ENCODE measurements around the gene KDM2A. TPM values are rescaled to one million over a fixed set of nuclear protein-coding genes. Genes with fewer than 3 reads are reported as not detected.

KDM2A gene
- total RNA-seq, 1 donor from 2014 or later: 84.7 TPM

DNA sequence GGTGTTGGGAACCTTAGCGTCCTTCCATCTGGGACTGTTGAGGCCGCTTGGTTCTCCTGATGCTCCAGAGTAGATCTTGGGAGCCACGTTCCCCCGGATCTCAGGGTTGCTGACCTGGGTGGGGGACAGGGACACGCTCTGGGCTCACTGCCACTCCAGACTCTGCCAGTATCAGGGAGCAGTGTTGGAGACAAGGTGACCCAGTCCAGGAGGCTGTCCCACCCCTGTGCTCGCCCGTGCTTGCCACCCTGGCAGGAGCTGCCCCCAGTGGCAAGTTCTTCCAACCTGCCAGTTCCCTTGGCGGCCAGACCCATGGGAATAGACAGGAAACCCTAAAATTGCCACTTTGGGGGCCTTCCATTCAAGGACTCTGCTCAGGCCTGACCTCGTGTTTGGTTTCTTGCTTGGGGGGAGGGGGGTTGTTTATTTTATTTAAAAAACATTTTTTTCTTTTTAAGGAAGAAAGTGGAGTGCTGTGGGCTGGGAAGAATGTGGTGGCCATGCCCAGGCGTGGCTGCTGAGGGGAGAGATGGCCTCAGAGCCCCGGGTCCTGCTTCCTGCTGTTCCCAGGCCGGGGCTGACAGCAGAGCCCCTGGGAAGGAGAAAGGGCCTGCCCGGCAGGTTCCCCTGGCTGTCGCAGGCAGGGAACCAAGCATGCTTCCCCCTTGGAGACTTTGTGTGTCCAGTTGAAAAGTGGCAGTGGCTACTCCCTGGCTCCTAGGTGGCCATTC is 154.4 kb downstream of the KDM2A start:
- DNase-seq: no peak

DNA sequence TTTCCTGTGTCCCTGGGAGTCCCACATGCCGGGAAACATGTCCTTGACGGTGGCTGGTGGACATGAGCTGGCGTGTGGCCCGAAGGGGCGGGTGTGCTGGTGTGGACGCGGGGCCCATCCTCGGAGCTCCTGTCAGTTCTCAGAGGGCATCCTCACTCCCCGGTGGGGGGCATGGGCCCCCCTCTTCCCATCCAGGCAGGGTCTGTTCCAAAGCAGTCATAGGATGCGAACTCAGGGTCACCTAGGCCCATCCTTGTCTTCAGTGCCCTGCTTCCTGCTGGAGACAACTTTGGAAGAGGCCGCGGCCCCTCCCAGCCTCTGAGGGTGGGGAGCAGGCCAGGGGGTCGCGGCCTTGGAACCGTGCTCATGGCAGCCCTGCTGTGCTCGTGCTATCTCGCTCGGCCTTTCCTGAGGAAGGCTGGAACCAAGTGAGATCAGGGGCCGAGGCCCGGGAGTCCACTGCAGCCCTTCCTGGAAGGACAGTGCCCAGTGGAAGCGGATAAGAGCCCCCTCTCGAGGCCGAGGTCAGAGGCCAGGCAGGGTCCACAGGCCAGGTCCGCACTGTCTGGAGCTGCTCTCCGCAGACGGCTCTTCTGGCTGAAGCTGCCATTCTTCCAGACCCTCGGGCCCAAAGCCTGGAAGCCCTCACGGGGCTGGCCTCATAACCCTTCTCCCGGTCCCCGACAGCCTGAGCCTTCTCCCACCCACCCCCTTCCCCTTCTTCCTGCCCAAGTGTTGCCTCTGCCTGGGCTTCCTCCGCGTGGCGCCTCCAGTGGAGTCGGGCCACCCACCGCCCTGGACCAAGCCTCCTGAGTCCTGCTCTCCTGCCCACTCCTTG is 155.9 kb downstream of the KDM2A start:
- DNase-seq: no peak

DNA sequence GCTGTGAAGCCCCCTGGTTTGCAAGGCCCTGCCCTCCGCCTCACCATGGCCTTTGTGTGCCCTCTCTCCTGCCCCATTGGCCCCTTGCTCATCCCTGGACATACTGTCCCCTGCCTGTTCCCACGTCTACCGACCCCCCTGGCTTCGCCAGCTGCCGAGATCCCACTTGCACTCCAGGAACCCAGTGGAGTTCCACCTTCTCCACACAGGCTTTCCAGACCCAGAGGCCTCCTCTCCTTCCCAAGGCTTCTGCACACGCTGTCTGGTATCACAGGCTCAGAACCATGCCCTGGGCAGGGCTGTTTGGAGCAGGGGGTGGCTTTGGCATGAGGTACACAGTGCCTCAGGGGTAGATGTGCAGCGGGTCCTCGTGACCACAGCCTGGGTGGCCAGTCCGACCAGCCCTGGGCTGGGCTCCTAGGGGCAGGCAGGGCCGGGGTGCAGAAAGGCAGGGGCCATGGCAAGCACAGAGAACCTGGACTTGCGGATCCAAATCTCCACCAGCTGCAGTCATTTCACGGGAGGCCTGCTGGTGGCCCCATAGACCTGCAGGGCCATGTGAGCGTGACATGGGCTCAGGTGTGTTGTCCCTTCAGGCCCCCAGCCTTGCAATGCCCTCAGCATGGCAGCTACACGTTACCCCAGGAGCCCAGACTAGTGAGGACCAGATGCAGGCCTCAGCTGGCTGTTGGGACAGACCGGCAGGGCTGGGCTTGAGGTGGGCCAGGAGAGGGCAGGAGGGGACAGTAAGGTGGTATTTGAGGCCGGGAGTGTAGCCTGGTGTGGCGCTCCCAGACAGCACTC is 156.7 kb downstream of the KDM2A start:
- no peak for DNase-seq

DNA sequence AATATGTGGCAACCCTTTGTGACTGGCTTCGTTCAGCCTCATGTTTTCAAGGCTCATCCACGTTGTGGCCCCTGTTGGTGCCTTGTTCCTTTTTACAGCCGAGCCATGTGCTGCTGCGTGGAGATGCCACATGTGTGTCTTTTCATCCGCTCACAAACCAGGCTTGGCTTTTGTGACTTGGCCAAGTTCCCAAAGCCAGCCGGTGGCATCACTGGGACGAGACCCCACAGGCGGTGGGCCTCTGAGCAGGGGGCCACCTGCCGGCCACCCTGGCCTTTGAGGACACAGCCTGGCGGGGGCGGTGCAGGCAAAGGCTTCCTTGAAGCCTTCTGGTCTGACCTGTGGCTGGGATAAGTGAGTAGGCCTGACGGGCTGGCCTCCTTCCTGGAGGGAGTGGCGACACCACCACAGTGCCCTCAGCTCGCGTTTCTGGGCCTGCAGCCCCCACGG is 157.7 kb downstream of the KDM2A start:
- DNase-seq: peak; percentile 84

DNA sequence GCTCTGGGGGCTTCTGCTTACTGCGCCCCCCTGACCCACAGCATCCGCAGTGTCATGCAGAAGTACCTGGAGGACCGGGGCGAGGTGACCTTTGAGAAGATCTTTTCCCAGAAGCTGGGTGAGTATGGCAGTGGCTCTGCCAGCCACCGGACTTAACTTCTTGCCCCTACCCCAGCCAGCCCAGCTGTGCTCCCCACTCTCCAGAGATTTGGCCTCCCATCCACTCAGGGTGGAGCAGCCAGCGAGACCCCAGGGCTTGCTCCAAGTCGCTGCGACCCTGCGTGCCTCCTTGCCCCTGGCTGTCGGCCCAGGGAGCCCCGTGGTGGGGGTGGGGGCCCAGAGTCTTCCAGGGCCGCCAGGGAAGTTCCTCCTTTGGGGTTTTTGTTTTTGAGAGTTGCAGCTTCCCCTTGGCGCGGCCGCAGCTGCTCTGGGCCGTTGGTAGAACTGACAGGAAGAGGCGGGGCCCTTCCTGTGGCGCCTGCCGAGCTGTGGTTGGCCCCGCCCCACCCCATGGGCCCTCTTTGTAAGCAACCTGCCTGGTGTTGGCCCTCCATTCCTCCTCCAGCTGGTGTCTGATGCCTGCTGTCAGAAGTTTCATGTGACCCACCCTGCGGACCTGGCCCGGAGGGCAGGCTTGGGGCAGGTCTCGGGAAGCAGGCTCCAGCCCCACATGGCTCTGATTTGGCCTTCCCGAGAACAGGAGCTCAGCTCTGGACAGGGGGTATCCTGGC is 158.3 kb downstream of the KDM2A start:
- DNase-seq: peak; percentile 95

DNA sequence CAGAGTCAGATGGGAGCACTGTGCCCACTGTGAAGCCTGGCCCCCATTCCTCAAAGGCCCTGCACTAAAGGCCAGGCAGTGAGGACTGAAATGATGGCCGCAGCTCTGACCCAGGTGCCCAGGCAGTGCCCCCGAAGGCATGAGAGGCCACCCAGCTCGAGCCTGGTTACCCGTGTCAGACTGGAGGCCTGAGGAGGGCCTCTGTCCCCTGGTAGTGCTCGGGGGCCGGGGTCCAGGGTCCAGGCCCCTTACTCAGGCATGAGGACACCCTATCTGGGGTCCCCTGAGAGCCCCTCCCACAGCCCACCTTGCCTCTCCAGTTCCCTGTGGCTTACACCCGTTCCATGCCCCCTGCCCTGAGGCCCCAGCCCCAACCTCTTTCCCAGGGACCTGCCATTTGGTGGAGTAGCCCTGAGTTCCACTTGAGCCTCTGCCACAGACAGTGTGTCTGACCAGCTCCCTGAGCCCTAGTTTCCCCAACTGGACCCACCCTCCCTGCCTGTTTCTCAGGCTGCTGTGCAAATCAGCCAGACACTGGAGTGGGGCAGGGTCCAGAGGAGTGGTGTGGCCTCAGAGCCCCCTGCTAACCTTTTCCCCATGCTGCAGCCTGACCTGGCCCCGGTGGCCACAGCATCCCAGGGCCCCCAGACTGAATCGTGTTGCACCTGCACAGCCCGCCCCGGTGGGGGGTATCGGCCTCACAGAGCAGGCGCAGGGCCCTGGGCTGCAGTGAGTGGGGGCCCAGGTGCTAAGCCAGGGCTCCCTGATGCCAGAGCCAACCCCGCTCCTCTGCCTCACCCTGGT is 159.3 kb downstream of the KDM2A start:
- no peak for DNase-seq

DNA sequence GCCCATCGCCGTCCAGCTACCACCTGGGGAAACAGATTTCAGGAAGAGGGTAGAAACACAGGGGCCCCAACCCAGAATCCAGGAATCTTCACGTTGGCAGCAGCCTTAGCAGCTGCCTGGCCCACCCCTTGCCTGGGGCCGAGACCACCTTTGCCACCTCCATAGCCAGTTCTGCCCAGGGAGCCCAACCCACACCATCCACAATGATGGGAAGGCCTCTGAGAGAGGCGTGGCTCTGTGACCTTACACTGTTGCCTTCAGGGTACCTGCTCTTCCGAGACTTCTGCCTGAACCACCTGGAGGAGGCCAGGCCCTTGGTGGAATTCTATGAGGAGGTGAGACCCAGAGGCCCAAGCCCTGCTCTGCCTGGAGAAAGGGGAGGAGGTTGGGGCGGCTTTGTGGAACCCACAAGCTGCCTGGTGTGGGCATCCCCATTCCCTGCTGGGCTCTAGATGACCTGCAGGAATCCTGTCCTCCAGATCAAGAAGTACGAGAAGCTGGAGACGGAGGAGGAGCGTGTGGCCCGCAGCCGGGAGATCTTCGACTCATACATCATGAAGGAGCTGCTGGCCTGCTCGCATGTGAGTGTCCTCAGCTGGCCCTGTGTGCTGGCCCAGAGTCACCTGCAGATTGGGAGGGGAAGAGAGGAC is 160.0 kb downstream of the KDM2A start:
- DNase-seq: no peak

DNA sequence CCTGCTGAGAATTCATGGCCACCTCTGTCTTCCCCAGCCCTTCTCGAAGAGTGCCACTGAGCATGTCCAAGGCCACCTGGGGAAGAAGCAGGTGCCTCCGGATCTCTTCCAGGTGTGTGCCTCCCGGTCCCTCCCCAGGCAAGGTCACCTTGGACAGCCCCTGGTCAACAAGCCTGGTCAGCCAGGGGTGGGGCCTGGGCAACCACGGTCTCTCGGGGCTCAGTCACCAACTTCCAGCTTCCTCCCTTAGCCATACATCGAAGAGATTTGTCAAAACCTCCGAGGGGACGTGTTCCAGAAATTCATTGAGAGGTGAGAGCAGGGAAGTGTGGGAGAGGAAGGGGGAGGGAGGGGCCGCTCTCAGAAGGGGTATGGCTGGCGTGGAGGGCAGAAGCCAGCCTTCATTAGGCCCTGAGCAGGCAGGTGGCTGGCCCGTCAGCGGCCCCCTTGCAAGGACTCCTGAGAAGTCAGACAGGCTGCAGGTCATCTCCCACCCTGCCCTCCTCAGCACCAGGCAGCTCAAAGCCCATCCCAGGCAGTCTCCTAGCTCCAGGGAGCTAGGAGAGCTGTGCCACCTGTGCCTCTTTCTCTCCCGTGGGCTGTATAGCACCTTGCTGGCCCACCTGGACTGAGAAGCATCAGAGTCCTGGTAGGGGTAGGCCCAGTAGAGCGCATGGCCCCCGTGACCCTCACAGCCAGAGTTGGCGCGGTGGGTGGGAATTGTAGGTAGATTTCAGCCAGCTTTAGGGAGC is 160.7 kb downstream of the KDM2A start:
- DNase-seq: no peak

DNA sequence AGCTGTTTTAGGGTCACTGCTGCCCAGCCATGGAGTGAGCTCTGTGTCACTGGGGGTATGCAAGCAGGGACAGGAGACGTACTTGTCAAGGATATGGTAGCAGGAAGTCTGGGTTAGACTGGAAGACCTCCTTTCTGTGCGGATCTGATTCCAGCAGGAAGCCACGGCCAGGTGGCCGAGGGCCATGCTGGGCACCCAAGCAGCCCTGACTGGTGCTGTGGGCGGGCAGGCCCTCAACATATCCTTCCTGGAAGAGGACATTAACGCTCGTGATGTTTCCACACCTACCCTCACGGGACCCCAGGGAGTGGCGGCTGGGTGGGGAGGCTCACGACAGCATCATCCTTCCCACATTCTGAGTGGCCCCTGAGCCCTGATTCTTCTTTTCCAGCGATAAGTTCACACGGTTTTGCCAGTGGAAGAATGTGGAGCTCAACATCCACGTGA is 161.3 kb downstream of the KDM2A start:
- DNase-seq: no peak

DNA sequence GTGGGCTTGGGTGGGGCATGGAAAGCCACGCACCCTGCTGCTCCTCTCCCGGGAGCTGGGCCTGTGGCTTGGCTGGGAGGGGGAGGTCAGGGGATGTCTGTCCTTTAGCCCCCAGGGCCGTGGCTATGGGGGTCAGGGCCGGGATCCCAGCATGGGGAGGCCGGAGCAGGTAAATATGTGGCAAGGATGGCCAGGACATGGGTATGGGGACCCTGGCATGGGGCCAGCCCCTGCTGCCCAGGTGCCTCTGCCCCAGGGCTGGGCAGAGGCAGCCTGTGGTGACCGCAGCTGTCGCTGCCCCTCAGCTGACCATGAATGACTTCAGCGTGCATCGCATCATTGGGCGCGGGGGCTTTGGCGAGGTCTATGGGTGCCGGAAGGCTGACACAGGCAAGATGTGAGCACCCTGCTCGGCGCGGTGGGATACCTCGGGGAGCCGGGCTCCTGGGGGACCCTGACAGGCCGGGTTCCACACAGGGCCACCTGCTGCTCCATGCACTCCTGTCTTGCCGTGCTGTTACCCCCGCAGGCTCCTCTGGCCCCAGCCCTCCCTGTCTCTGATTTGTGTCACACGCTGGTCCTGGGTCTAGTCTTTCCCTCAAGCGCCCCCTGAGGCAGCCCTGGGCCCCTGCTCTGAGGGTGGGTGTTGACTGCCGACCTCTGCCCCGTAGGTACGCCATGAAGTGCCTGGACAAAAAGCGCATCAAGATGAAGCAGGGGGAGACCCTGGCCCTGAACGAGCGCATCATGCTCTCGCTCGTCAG is 161.9 kb downstream of the KDM2A start:
- no peak for DNase-seq

DNA sequence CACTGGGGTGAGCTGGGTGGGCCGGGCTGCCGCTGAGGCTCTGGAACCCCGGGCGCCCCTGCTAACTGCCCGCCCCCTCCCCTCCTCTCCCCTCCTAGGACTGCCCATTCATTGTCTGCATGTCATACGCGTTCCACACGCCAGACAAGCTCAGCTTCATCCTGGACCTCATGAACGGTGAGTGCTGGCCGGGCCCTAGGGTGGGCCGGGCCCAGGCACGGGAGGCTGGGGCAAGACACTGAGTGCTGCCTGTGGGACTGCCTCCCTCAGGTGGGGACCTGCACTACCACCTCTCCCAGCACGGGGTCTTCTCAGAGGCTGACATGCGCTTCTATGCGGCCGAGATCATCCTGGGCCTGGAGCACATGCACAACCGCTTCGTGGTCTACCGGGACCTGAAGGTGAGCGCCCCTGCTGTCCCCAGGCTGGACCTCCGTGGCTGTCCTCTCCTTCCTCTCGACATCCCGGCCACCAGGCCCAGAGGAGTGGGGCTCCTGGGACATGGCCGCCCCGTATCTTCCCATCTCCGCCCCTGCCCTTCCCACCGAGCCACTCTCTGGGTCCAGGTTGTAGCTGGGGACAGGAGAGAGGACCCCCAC is 162.6 kb downstream of the KDM2A start:
- DNase-seq: no peak

DNA sequence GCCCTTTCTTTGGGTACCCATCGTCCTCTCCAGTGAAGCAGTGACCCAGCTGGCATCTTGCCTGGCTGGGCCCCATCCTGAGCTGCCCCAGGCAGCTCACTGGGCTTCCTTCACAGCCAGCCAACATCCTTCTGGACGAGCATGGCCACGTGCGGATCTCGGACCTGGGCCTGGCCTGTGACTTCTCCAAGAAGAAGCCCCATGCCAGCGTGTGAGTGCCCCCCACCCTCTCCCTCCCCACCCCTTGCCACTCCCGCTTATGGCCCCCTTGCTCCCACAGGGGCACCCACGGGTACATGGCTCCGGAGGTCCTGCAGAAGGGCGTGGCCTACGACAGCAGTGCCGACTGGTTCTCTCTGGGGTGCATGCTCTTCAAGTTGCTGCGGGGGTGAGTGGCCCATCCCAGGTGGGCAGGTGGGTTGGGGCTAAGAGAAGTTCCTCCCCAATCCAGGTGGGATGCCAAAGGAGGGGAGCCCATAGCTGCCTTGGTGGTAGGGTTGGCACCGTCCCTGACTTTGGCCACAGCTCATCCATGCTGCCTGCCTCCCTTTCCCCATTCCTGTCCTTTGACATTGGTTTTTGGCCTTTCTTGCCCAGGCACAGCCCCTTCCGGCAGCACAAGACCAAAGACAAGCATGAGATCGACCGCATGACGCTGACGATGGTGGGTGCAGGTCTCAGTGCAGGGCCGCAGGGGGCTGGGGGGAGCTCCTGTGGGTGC is 163.3 kb downstream of the KDM2A start:
- no peak for DNase-seq

DNA sequence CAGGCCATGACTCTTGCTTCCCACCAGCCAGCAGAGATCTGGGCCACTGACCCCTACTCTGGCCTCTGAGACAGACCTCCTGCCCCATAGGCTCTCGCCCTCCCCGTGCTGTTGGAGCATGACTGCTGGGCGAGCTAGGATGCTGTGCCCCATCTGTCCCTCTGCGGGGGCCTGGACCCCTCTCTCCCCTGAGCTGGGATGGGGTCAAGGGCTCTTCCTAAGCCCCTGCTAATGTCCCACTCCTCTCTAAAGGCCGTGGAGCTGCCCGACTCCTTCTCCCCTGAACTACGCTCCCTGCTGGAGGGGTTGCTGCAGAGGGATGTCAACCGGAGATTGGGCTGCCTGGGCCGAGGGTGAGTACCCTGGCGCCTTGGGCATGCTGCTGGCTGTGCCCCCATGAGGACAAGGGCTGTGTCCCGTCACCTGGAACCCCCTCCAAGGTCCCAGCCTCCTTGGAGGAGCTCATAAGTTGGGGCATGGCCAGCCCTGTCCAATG is 163.9 kb downstream of the KDM2A start:
- DNase-seq: no peak

DNA sequence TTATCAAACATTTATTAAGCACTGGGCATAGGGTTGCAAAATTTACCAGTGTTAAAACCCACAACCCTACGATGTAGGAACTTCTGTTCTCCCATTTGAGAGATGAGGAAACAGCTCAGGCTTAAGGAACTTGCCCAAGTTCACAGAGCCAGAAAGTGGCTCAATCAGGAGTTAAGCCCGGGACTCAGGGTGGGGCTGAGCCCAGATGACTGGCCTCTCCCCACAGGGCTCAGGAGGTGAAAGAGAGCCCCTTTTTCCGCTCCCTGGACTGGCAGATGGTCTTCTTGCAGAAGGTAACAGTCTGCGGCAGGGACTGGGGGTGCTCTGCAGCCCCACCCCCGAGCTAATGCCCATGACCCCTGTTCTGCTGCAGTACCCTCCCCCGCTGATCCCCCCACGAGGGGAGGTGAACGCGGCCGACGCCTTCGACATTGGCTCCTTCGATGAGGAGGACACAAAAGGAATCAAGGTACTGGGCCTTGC is 164.5 kb downstream of the KDM2A start:
- no peak for DNase-seq

DNA sequence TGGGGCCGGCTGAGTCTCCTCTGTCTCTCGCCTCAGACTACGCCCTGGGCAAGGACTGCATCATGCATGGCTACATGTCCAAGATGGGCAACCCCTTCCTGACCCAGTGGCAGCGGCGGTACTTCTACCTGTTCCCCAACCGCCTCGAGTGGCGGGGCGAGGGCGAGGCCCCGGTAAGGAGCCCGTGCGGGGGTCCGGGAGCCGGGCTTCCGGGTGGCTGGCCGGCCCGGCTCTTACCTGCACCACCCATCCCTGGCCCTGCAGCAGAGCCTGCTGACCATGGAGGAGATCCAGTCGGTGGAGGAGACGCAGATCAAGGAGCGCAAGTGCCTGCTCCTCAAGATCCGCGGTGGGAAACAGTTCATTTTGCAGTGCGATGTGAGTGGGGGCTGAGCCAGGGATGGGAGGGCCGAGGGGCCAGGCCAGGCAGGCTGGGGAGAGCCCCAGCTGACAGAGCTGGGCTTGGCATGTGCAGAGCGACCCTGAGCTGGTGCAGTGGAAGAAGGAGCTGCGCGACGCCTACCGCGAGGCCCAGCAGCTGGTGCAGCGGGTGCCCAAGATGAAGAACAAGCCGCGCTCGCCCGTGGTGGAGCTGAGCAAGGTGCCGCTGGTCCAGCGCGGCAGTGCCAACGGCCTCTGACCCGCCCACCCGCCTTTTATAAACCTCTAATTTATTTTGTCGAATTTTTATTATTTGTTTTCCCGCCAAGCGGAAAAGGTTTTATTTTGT is 165.9 kb downstream of the KDM2A start:
- DNase-seq: no peak

Measured in tongue (tissue), 2 donors.